GM18907 (cell line): ENCODE results near the gene DYNC1LI1.
"Not testable (repeated sequence)": the region's sequence is repeated elsewhere in the genome, so short reads cannot be mapped to it uniquely, and the experiment has no call there.

Experiments
- ATAC-seq: cut with Tn5 transposase; IDR thresholded peaks from one replicate; pipeline ENCODE4 v1.9.1; 2021; ENCODE audit warnings: mild to moderate bottlenecking, moderate library complexity; ENCODE audit not compliant: unreplicated experiment

DYNC1LI1 gene

DNA sequence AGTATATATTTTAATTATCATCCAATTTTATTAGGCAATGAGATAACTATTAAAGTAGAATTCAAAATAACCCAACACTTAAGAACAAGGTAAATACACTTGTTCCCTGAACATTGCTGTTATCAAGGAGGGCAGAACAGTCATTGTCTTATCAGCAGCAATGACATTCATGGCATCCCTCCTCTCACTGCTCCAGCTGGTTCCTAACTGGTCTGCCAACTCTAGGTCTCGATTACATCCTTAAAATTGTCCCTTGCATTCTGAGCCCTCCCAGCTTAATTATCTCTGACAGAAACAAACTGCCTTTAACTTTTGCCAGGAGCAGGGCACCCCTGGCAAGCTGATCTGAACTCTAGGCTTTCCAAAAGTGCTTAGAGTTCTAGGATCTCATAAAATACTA is 14.0 kb upstream of the DYNC1LI1 start:
- ATAC-seq = no peak

DNA sequence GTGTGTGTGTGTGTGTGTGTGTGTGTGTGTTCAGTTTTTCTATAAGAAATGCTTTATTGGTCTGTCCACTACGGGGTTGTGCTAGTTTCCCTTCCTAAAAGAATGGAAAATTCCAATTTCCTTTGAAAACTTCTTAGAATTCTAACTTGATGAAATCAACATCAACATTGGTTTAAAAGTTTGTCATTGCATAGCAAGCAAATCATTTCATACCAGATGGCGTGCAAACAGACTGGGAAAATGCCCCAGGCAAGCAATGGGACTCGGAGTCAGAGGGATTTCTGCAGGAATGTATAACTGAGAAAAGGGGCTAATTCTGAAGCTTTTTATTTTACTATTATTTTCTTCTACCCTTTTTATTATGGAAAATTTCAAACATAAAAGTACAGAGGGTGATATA is 13.1 kb upstream of the DYNC1LI1 start:
- ATAC-seq = no peak

DNA sequence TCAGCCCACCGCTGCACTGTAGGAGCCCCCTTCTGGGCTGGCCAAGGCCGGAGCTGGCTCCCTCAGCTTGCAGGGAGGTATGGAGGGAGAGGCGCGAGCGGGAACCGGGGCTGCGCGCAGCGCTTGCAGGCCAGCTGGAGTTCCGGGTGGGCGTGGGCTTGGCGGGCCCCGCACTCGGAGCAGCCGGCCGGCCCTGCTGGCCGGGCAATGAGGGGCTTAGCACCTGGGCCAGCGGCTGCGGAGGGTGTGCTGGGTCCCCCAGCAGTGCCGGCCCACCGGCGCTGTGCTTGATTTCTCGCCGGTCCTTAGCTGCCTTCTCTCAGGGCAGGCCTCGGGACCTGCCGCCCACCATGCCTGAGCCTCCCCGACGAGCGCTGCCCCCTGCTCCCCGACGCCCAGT is 8.0 kb upstream of the DYNC1LI1 start:
- not testable (repeated sequence) for ATAC-seq

DNA sequence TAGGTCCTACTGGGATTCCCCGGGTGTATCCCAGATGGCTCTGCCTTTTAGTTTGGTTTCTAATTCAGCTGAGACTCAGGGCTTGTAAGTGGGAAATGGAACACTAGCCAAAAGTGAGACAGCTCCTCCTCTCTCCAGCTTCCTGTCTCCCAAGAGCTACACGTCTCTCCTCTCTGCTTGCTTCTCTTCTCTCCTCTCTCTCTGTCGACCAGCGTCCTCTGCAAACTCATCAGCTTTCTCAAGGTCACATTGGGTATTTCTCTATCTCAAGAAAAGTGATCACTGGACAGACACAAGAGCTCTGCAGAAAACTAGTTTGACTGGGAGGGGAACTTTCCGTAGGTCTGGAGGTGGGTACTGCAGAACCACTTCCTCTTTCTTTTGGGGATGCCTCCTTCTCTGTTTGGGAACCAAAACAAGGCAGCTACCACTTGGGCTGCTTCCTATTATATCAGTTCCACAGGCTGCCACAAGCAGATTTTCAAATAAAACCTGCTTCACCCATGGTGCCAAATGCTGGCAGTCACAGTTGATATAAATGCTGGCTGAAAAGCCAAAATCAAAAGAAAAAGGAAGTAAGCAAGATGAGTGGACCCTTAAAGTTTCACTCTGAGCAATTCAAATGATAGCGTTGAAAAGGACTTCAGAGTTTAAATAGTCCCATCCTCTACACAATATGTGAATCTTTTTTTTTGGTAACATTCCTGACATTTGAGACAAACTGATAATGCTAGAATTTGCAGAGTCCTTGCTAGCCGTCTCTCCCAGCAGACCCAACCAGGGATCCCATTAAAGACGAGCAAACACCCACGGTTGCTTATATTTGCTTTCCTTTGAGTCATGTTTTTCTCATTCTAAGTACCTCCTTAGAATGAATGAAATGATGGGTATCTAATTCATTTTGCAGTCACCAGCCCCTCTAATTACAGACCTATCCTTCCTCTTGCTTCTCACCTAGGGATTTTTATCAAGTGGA is 7.2 kb upstream of the DYNC1LI1 start:
- peak; percentile 97 for ATAC-seq

DNA sequence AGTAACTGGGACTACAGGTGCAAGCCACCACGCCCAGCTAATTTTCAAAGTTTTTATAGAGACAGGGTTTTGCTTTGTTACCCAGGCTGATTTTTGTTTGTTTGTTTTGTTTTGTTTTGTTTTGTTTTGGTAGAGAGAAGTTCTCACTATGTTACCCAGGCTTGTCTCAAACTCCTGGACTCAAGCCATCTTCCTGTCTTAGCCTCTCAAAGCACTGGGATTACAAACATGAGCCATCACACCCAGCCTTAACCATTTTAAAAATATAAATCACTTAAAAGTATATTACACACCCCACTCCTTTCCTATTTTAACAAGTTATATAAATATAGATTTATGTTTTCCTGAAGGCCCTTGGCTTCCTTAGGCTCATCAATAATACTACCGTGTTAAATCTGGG is 6.5 kb upstream of the DYNC1LI1 start:
- ATAC-seq = no peak

DNA sequence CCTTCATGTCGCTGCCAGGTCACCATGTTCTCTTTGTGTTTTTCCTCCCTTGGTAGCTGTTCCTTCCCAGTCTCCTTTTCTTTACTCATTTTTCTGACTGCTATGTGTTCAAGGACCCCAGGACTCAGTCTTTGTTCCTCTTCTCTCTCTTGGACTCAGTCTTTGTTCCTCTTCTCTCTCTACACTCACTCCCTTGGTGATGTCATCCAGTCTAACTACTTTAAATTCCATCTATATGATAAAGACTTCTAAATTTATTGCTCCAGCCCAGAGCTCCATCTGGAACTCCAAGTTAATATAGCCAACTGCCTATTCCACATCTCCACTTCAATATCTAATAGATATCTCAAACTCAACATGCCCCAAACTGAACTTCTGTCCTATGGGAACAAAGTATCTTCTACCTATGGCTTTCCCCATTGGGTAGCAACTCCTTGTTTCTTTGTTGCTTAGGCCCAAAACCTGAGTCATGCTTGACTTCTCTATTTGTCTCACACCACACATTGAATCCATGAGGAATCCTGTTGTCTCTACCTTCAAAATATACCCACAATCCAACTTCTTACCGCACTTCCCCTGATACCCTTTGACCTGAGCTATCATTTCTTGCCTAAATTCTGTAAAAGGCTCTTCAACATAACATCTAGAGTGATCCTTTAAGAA is 4.9 kb upstream of the DYNC1LI1 start:
- ATAC-seq = no peak

DNA sequence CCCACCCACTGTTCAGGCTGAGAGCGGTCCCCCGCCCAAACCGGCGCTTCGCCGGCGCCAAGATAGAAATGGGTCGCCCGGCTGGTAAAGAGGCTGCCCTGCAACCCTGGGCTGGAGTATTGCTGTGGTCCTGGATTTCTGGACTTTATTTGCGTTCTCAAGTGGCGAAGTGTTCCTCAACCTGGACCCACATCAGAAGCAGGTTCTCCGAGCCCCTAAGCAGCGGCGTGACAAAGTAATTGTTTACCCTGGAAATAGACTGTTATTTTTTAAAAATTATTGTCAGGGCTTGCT is 481 bp upstream of the DYNC1LI1 start:
- ATAC-seq = peak; percentile 38

DNA sequence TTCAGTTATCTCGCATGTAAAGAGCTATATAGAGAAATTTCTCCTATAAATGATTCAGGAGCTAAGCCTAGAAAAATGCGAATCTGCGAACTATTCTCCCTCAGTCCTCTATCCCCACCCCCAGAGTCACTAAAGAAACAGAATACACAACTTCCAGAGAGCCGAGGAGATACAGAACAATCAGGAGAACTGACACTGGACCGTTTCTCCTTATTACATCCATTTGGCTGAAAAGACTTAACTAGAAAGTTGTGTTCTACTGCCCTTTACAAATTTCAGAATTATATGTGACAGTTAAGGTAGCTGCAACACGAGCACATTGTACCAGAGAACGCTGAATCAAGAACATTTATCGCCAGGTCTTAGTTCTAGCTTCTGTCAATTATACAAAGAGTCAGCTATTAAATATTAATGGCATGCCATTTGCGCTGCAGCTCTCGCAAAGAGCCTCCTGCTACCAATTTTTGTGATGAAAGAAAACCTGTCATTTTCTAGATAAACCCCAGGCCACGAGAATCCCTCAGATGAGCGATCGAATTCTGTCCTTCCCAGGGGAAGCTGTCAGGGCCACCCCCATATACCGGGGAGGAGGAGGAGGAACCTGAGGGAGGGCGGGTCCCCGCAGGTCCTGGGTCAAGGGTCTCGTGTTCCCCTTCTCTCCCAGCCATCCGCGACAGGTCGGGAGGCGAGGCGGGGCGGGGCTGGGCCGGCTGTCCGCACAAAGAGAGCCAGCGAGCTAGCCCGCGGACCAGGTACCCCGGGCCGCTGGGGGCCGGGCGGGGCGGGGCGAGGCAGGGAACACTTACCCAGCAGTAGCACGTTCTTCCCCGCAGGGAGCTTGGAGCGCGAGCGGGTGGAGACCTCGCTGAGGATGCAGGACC is 878 bp downstream of the DYNC1LI1 start:
- ATAC-seq = peak; percentile 52

DNA sequence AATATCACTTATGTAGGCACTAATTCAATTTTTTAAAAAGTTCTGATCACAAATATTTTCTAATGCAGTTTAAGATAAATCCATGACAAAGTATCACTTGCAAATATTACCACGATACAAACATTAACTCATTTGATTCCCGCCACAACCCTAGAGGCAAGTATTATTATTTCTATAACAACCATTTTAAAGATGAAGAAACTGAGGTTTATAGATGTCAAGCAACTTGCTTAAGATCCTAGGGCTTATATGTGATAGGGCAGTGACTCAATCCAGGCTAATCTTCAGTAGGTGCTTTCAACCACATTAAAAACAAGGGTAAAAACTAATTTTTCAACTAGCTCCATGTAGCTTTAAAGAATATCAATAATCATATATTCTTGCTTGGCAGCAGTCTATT is 1.7 kb downstream of the DYNC1LI1 start:
- no peak for ATAC-seq

DNA sequence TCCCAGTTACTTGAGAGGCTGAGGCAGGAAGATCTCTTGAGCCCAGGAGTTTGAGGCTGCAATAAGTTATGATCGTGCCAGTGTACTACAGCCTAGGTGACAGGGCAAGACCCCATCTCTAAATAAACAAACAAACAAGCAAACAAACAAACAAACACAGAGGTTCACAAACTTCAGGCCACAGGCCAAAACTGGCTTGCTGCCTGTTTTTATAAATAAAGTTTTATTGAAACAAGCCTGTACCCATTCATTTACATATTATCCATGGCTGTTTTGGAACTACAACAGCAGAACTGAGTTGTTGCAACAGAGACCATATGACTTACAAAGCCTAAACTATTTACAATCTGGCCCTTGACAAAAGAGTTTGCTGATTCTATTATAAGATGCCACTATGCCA is 6.5 kb downstream of the DYNC1LI1 start:
- no peak for ATAC-seq

DNA sequence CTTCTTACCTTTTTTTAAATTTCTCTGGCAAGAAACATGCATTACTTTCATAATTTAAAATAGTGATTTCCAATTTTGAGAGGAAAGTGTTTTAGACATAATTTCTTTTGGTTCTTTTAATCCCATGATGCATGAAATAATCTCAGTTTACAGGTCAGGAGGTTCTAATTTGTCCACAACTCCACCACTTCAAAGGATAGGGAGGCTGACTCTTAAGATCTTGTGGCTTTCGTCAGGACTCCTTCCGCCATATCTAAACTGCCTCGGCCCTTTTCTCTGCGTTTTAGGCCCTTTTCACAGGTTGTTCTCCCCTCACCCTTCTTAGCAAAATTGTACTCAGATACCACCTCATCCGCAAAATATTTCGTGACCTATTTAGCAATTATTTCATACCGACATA is 8.0 kb downstream of the DYNC1LI1 start:
- ATAC-seq = no peak

DNA sequence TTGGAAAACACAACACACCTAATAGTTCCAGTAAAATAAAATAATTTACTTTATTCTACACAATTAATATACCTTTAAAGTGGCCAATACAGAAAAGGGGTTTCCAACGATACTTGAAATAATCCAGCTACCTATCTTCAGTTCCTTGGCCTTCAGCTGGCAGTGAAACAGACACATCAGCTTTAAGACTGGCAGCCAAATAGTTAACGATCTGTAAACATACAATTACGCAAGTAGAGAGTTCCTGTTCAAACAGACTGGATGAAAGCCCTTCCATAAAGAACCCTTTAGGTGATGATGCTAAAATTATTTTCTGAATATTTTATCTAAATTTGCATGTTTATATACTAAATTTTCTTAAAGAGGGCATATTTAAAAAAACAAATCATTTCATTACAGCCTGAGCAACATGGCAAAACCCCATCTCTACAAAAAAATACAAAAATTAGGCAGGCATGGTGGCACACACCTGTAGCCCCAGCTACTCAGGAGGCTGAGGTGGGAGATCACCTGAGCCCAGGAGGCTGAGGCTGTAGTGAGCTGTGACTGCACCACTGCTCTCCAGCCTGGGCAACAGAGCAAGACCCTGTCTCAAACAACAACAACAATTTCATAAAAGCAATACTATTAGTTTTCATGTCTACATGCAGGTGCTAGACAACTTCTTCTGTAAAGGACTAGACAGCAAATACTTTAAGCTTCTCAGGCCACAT is 12.9 kb downstream of the DYNC1LI1 start:
- ATAC-seq = no peak

DNA sequence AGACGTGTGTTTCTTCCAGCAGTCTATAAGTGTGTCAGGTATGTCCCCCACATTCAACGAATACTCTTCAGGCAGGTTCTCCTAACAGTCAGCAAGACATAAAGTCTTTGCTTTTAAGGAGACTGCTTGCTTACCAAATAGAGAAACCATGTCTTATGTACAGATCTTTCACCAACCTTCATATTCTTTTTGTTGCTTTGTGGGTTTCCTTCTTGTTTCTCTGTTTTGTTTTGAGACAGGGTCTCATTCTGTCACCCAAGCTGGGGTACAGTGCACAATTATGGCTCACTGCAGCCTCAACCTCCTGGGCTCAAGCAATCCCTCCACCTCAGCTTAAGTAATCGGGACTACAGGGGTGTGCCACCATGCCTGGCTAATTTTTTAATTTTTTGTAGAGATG is 14.3 kb downstream of the DYNC1LI1 start:
- no peak for ATAC-seq

DNA sequence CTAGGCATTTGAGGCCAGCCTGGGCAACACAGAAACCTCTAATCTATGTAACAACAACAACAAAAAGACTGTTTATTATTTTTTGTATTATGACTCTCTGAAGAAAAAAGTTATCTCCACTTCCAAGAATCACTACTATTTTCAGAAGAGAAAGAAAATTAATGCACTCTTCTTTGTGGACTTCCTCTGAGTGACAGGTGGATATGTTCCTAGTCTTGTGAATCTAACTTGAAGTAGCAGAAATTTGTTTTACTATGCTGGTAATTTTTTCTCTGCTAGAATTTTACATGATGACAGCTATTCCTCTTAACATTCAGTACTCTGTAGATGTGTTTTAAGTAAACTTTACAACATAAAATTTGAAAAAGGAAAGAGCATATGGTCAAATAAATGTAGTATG is 16.7 kb downstream of the DYNC1LI1 start:
- no peak for ATAC-seq

DNA sequence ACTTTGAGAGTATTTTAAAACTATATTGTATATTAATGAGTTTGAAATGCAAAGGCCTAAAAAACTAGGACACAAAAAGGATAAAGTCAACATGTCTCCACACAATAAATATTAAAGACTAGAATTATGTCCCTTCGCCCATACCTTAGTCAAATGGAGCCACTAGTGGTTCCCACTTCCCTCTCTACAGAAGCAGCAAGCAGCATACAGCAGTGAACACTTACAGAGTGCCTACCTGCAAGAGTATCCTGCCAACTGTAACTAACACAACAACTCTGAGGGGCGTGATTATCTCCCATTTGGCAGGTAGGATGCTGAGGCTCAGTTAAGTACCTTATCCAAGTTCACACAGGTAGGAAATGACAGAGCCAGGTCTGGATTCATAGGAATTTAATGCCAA is 17.2 kb downstream of the DYNC1LI1 start:
- no peak for ATAC-seq

DNA sequence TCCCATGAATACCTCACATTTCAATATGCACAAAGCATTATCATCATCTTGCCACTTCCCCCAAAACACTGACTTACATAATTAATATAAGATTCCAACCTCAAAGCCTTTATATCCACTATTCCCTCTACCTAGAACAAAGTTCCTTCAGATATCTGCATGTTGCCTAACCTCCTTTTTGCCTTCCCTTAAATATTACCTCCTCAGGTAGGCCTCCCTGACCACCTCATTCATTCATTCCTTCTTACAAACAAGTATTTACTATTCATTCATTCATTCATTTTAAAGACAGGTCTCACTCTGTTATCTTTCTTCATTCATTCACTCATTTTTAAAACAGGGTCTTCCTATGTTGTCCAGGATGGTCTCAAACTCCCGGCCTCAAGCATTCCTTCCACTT is 18.6 kb downstream of the DYNC1LI1 start:
- ATAC-seq = no peak

DNA sequence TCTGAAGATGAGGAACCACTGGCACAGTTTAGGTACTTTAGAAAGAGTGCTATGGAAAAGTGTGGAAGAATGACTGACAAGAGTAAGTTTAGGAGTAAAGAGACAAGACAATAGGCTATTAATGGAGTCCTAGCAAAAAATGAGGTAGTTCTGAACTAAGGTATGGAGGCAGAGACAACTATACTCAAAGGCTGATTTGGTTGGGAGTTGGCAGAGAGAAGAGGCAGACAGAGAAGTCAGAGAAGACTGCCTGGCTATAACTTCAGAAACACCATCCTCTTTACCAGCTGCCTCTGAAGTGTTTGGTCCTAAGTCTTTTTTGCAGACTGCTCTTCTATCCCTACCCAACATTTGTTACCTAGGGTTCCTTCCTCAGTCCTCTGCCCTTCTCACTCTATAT is 19.2 kb downstream of the DYNC1LI1 start:
- ATAC-seq = no peak

DNA sequence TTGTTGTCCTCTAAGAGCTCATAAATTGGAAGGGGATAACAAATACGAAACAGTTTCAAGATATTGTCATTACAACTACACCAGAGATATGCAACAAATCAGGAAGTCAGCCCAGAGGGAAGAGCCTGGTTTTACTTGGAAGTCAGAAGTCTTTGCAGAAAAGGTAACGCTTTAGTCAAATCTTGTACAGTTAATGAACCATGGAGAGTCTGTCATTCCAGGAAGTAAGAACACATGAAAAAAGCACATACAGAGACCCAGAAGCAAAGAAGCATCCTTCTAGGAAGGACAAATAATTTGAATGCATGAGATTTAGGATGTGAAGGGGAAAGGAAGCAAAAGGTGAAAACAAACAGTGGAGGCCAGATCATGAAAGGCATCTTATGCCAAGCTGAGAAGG is 19.6 kb downstream of the DYNC1LI1 start:
- ATAC-seq = no peak

DNA sequence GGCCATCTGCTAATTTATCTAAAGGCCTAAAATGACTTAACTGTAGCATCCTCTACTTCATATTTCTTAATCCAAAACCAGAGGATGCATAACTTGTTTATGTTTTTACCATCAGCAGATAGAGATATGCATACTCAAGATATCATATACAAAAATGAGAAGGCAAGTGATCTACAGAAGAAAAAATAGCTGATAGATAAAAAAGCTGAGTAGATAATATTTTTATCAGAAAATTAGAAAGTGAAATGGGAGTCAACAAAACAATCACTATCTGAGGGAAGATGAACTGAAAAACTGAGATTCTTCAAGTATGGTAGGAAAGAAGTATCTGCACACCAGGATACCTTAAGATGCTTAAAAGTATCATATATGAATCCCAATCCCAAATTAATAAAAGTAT is 25.4 kb downstream of the DYNC1LI1 start:
- ATAC-seq = no peak

DNA sequence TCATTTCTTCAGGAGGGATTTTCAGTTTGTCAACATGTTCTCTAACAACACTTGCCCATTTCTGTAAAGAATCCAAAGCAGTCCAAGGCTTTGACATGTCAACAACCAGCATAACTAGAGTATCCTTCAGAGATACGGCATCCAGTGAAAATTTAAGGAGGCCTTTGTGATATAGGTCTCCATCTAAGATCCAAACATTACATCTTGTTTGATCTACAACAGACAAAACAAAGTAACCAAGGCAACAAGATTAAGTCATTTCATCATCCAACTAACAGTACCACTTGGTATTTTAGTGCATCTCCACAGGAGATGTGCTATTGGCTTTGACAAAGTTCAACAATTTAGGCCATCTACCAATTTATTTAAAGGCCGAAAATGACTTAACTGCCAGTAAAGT is 25.8 kb downstream of the DYNC1LI1 start:
- ATAC-seq = no peak

DNA sequence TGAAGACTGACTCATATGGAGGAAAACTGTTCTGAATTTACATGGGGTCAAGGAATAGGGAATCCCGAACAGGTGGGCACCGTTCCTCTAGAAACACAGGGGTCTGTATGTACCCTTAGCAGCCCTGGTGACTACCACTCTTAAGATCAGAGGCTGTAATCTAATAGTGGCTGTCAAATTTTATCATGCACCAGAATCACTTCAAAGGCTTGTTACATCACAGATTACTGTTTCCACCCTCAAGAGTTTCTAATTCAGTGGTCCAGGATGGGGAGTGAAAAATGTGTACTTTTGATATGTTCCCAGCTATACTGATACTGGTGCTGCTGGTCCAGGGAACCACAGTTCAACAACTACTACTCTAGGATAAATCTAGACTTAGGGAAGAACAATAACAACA is 27.9 kb downstream of the DYNC1LI1 start:
- ATAC-seq = no peak
